GM12878 (cell line): ENCODE data around the gene NXNL1. TPM values are rescaled to one million over a fixed set of nuclear protein-coding genes. Genes with fewer than 3 reads are reported as not detected.
A peak's percentile ranks its signal among the peaks of the same experiment; 100 is the strongest.
"Not testable (repeated sequence)": the region's sequence is repeated elsewhere in the genome, so short reads cannot be mapped to it uniquely, and the experiment has no call there.

ENCODE experiments used
- ATAC-seq: fragments of 200-7000 bp; cut with Tn5 transposase; 3 replicates; pipeline ENCODE4 v1.9.1; 2020; ENCODE audit warnings: mild to moderate bottlenecking, moderate library complexity
- Bru-seq: library from RNA; stranded (reverse); fragments of 400-500 nt; gene quantifications from one replicate; lab custom pipeline; 2021; lab: Mats Ljungman, UMichigan
- BruChase-seq, 2 experiments: library from RNA; stranded (reverse); fragments of 400-500 nt; gene quantifications; one replicate each; lab custom pipeline; 2021; lab: Mats Ljungman, UMichigan
- BruUV-seq: library from RNA; stranded (reverse); fragments of 400-500 nt; replicated peaks from 2 replicates; lab custom pipeline; 2021; lab: Mats Ljungman, UMichigan
- CTCF ChIA-PET: fragments of 300-600 bp; sonication (Branson Sonifier 250); formaldehyde crosslinking; extraction: SDS; loops from one replicate; lab custom pipeline; 2021; ENCODE audit warnings: inconsistent platforms; lab: Yijun Ruan, JAX
- POLR2A ChIA-PET: fragments of 350-600 bp; formaldehyde crosslinking; extraction: SDS; loops from one replicate; lab custom pipeline; 2021; ENCODE audit warnings: inconsistent platforms; lab: Charles Lee
- RAD21 ChIA-PET: fragments of 300-600 bp; sonication (Branson Sonifier 250); formaldehyde crosslinking; loops from one replicate; lab custom pipeline; 2023; ENCODE audit warnings: antibody characterized with exemption; ENCODE audit not compliant: unreplicated experiment; lab: Charles Lee
- SMC1A ChIA-PET: fragments of 300-600 bp; sonication (Branson Sonifier 250); formaldehyde crosslinking; loops from one replicate; lab custom pipeline; 2023; ENCODE audit not compliant: unreplicated experiment, uncharacterized antibody; lab: Charles Lee
- DNase-seq: peaks from one replicate; pipeline ENCODE4 v3.0.0-alpha.2; 2011; ENCODE audit warnings: low read depth, low spot score
- FAIRE-seq: peaks from 3 replicates; lab custom pipeline; 2011; peaks lifted over from hg19 to GRCh38; lab: Jason Lieb, UNC
- H2AFZ ChIP-seq: 2 replicates; pipeline ENCODE4 v1.6.0; 2011; ENCODE audit warnings: low read depth, low read length, control low read depth; ENCODE audit not compliant: control insufficient read depth
- H3K27ac ChIP-seq: 2 replicates; pipeline ENCODE4 v1.5.1; 2011; ENCODE audit warnings: control low read depth; ENCODE audit not compliant: control insufficient read depth, insufficient read depth
- H3K27me3 ChIP-seq, 2 experiments: replicated peaks in 1 of 2; 2 replicates each; pipeline versions ENCODE4 v1.6.0 to v1.6.1; 2011; ENCODE audit warnings: low read length in 1 of 2; ENCODE audit not compliant: control insufficient read depth in 2 of 2, insufficient read depth in 2 of 2
- H3K36me3 ChIP-seq, 2 experiments: 2 replicates each; pipeline ENCODE4 v1.5.1; 2011; ENCODE audit warnings: low read length in 1 of 2; ENCODE audit not compliant: control insufficient read depth in 2 of 2, insufficient read depth in 2 of 2
- H3K4me1 ChIP-seq: 2 replicates; pipeline ENCODE4 v1.6.1; 2011; ENCODE audit warnings: mild to moderate bottlenecking, low read length, moderate library complexity, mixed read lengths; ENCODE audit not compliant: control insufficient read depth, insufficient read depth
- H3K4me2 ChIP-seq: 2 replicates; pipeline ENCODE4 v1.6.0; 2011; ENCODE audit warnings: control low read depth; ENCODE audit not compliant: control insufficient read depth, insufficient read depth
- H3K4me3 ChIP-seq: fragments of 200-600 bp; sonication (generic); 2 replicates; pipeline ENCODE4 v1.5.1; 2016
- H3K79me2 ChIP-seq: 2 replicates; pipeline ENCODE4 v1.6.0; 2011; ENCODE audit warnings: low read length; ENCODE audit not compliant: control insufficient read depth, insufficient read depth
- H3K9ac ChIP-seq: 2 replicates; pipeline ENCODE4 v1.8.0; 2011; ENCODE audit warnings: low read length, control low read depth, mixed read lengths; ENCODE audit not compliant: control insufficient read depth, insufficient read depth
- H3K9me3 ChIP-seq: replicated peaks from 3 replicates; pipeline ENCODE4 v1.5.1; 2011; ENCODE audit warnings: mild to moderate bottlenecking, low read length; ENCODE audit not compliant: control insufficient read depth, insufficient read depth
- H4K20me1 ChIP-seq: 2 replicates; pipeline ENCODE4 v1.6.0; 2011; ENCODE audit not compliant: control insufficient read depth, insufficient read depth
- WGBS: methylation state at CpG from one replicate; pipeline ENCODE4 v1.1.6; 2016; ENCODE audit warnings: low lambda C conversion rate; ENCODE audit not compliant: insufficient replicate concordance, insufficient coverage; ENCODE audit errors: missing lambda C conversion rate; 5-methylcytosine and 5-hydroxymethylcytosine counted together
- in situ Hi-C: fragments of 300-500 bp; cut with MboI; formaldehyde crosslinking; loops from 9 replicates; pipeline ENCODE4 v1.14.3; 2018; ENCODE audit warnings: mixed read lengths
- intact Hi-C: fragments of 100-400 bp; cut with micrococcal nuclease; formaldehyde crosslinking; loops from one replicate; pipeline ENCODE4 v1.14.2; 2022; ENCODE audit not compliant: unreplicated experiment
- long read RNA-seq, 2 experiments: library from polyadenylated mRNA; unstranded; transcript quantifications; one replicate each; pipeline ENCODE4 v2.0.0, GENCODE V29; 2019 to 2020
- polyA minus RNA-seq, 3 experiments: library from RNA; depleted of rRNA, polyadenylated mRNA; stranded (reverse); fragments of >200 nt; gene quantifications; 2 replicates each; pipeline ENCODE4 v1.2.3, GENCODE V29; 2011
- polyA plus RNA-seq, 11 experiments: library from polyadenylated mRNA; depleted of rRNA in 4 of 11; unstranded in 6 of 11; stranded (reverse) in 5 of 11; fragments of >200 nt; fragmentation: Nextera tagmentation in 4 of 11; fragmentation: Illumina TruSeq in 1 of 11; extraction: Ambion mirVana in 4 of 11; extraction: Trizol in 1 of 11; gene quantifications; 1 replicate in 1 of 11; 2 replicates in 10 of 11; pipeline versions ENCODE4 v1.2.1 to v1.2.3, GENCODE V29; 2011 to 2016; ENCODE audit warnings: inconsistent platforms in 2 of 11, missing spikeins in 2 of 11, low read depth in 1 of 11
- total RNA-seq, 4 experiments: library from RNA; depleted of rRNA in 3 of 4; stranded (reverse); fragments of >200 nt in 3 of 4; fragmentation: Illumina TruSeq in 1 of 4; extraction: Trizol in 1 of 4; gene quantifications; 2 replicates each; pipeline versions ENCODE4 v1.2.1 to v1.2.3, GENCODE V29; 2013 to 2021
- TF ChIP-seq, protein P1 (sequence below): fragments of 450-650 bp; conservative IDR thresholded peaks from 2 replicates; pipeline ENCODE4 v1.6.1; 2017; ENCODE audit warnings: mild to moderate bottlenecking, moderate library complexity

The NXNL1 gene, protein sequence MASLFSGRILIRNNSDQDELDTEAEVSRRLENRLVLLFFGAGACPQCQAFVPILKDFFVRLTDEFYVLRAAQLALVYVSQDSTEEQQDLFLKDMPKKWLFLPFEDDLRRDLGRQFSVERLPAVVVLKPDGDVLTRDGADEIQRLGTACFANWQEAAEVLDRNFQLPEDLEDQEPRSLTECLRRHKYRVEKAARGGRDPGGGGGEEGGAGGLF
- not detected in 2 replicates for total RNA-seq (2013; cell fraction: nucleolus; rRNA removed)
- total RNA-seq (2014; rRNA removed), result not detected in 2 replicates
- total RNA-seq (2014; rRNA removed; fragmentation: Illumina TruSeq; extraction: Trizol), result not detected in 2 replicates
- total RNA-seq (2021), result not detected in 2 replicates
- polyA plus RNA-seq (2011; ENCODE audit: low read depth), result not detected
- not detected in 2 replicates for polyA plus RNA-seq (2011; rRNA removed)
- polyA plus RNA-seq (2011; cell fraction: cytosol; rRNA removed), result not detected in 2 replicates
- not detected in 2 replicates for polyA plus RNA-seq (2011; cell fraction: nucleus; rRNA removed)
- not detected in 2 replicates for polyA plus RNA-seq (2012)
- polyA plus RNA-seq (2014; fragmentation: Illumina TruSeq; extraction: Trizol), result not detected in 2 replicates
- polyA plus RNA-seq (2014; fragmentation: Nextera tagmentation; extraction: Ambion mirVana), result not detected
- not detected in 2 replicates for polyA plus RNA-seq (2014; rRNA removed)
- not detected for polyA plus RNA-seq (2016; fragmentation: Nextera tagmentation; extraction: Ambion mirVana)
- not detected in 2 replicates for polyA minus RNA-seq (2011; rRNA and poly(A)+ RNA removed)
- not detected in 2 replicates for polyA minus RNA-seq (2011; cell fraction: cytosol; rRNA and poly(A)+ RNA removed)
- polyA minus RNA-seq (2011; cell fraction: nucleus; rRNA and poly(A)+ RNA removed), result not detected in 2 replicates
- Bru-seq, nascent RNA, result not detected
- BruChase-seq, experiment 1, labeled RNA remaining after a 6-hour chase, result not detected
- BruChase-seq, experiment 2, labeled RNA remaining after a 2-hour chase, result not detected
- long read RNA-seq, experiment 1, result 0 reads
- long read RNA-seq, experiment 2, result 0 reads

DNA sequence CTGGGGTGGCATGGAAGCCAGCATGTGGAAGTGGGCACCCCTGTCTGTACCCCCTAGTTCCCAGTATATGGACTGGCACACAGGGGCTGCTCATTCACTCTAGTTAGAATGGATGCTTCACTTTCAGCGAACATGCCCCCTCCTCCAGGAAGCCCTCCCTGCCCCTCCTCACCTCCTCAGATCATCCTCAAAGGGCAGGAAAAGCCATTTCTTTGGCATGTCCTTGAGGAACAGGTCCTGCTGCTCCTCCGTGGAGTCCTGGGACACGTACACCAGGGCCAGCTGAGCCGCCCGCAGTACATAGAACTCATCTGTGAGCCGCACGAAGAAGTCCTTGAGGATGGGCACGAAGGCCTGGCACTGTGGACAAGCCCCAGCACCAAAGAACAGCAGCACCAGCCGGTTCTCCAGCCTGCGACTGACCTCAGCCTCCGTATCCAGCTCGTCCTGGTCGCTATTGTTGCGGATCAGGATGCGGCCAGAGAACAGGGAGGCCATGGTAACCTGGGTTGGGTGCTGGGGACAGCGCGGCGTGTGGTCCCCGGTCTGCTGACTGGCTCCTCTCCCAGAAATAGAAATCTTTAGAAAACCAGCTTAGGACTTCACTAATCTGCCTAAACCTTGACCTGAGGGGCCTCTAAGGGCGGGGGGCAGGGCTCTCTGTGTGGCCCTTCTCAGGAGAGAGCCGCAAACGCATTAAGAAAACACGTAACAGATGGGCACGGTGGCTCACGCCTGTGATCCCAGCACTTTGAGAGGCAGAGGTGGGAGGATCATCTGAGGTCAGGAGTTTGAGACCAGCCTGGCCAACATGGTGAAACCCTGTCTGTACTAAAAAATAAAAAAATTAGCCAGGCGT, at the start of gene NXNL1:
Gene NXNL1 (minus strand): TSS at position 555 of the 859 bp plus-strand sequence. CDS start 57 bp downstream, at position 498.
- 63% methylated on average over 26 of the region's 26 CpGs for WGBS
- ChIA-PET RAD21 (interaction anchor here (0.8 kb wide), 1 partner anchor 55 kb away, joined by 3 read pairs; the partner anchor contains the start of gene BST2), SMC1A (no interaction called here), CTCF (interaction anchor here (1.3 kb wide), 1 partner anchor 66 kb away, joined by 3 read pairs; the partner anchor contains the start of gene CCDC194), POLR2A (no interaction called here)
- no peak for ATAC-seq
- in situ Hi-C loops (no loop called here), intact Hi-C loops (no loop called here)
- Histone ChIP-seq H4K20me1 (no peaks in the 10 kb centered on the region), H3K79me2 (no peaks in the 10 kb centered on the region), H2AFZ (no peak within 1 kb of the TSS), H3K27ac (no peak within 1 kb of the TSS), H3K4me1 (no peaks in the 10 kb centered on the region), H3K4me3 (no peak within 1 kb of the TSS), H3K36me3 (no peaks in the 10 kb centered on the region), H3K9me3 (no peaks in the 10 kb centered on the region), H3K27me3 (peaks cover 2 to 3% of the 10 kb centered on the region in 2 experiments; a peak in 2 of 4 replicates), H3K4me2 (no peak within 1 kb of the TSS), H3K9ac (no peak within 1 kb of the TSS)
- no peak for FAIRE-seq
- no peak for DNase-seq
- TF ChIP-seq, protein P1, sequence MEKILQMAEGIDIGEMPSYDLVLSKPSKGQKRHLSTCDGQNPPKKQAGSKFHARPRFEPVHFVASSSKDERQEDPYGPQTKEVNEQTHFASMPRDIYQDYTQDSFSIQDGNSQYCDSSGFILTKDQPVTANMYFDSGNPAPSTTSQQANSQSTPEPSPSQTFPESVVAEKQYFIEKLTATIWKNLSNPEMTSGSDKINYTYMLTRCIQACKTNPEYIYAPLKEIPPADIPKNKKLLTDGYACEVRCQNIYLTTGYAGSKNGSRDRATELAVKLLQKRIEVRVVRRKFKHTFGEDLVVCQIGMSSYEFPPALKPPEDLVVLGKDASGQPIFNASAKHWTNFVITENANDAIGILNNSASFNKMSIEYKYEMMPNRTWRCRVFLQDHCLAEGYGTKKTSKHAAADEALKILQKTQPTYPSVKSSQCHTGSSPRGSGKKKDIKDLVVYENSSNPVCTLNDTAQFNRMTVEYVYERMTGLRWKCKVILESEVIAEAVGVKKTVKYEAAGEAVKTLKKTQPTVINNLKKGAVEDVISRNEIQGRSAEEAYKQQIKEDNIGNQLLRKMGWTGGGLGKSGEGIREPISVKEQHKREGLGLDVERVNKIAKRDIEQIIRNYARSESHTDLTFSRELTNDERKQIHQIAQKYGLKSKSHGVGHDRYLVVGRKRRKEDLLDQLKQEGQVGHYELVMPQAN, result no peak
- BruUV-seq, result no TSS peak

- in situ Hi-C loops, H3K27ac ChIP-seq, H3K27me3 ChIP-seq, H2AFZ ChIP-seq, DNase-seq, RAD21 ChIA-PET, H3K4me1 ChIP-seq, ATAC-seq, H3K4me3 ChIP-seq, H3K9me3 ChIP-seq, H3K9ac ChIP-seq, FAIRE-seq, H3K36me3 ChIP-seq, BruUV-seq, intact Hi-C loops, H4K20me1 ChIP-seq: not testable (repeated sequence)
- SMC1A ChIA-PET, result interaction anchor here (1.0 to 1.2 kb wide), 3 partner anchors 12 to 351 kb away, joined by 3 to 4 read pairs (median 3); partner anchors contain the start of gene RPL18A
- Histone ChIP-seq H3K4me2 (peak overlapping the region; percentile 22; the same call in 1 of the 2 replicates), H3K79me2 (peaks cover 39% of the 10 kb centered on the region)
- CTCF ChIA-PET, result interaction anchor here (1.3 to 4.0 kb wide), 3 partner anchors 12 to 66 kb away, joined by 5 to 26 read pairs (median 22); no protein-coding TSS in a partner anchor
- WGBS, result 67% methylated on average over 3 of the region's 3 CpGs
- POLR2A ChIA-PET, result interaction anchor here (0.6 to 1.4 kb wide), 3 partner anchors 12 to 232 kb away, joined by 3 to 6 read pairs (median 5); no protein-coding TSS in a partner anchor
Measured at GRCh38 chr19:17508558-17508933, 47.8 kb upstream of the NXNL1 start.
